ENCODE measurements around the gene KY.

DNA sequence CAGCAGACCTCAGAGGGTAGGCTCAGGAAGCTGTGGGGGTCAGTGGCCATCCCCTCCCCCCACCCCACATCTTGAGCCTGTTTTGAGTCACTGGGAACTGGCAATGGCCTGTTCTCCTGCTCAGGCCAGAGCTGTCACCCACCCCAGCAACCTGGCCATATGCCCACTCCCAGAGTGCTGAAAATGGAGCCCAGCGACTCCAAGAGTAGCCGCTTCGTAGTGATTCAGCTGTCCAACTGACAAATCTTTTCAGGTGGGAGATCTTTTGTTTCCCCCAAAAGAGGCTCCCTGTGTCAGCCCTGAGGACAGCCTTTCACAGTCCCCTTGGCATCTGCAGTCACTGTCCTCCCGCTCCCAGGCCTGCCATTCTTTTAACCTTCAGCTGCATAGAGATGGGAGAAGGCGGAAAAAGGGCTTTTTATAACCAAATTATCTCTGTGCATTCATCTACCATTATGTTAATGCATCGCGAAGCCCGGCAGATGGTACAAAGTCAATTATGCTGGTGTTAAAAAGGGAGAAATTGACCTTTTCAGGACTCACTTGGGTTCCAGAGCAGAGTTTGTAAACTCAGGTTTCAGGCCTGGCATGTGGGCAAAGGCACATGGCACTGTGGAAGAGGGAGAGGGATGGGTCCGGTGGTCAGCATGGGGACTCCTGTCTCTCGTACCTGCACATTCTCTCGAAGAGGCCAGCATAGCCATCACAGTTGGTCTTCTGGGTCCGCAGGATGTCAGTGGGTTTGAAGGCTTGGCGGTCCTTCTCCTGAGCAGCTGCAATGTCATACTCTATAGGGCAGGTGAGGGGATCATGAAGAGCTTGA is 32.1 kb downstream of the KY start:
- TF ChIP-seq CTCF (IDR thresholded peaks at IDR 0.05) (no peak), POLR2A (IDR thresholded peaks at IDR 0.05) (no peak)

Data from breast epithelium (tissue), 3 donors.